Cardiac fibroblast (primary cell): Measurements from ENCODE around the gene SLC13A1.
A peak's percentile ranks its signal among the peaks of the same experiment; 100 is the strongest.
"Not testable (repeated sequence)": the region's sequence is repeated elsewhere in the genome, so short reads cannot be mapped to it uniquely, and the experiment has no call there.

Experiments
- DNase-seq, 2 donors: peaks; one replicate each; pipeline versions ENCODE4 v3.0.0 to v3.0.0-alpha.2; 2010; ENCODE audit warnings: low read depth in 2 of 2
- H3K4me3 ChIP-seq, 2 donors: replicated peaks in 1 of 2; 1 replicate in 1 of 2; 2 replicates in 1 of 2; pipeline ENCODE4 v1.5.1; 2011; ENCODE audit warnings: low read depth in 2 of 2, low read length in 2 of 2, mild to moderate bottlenecking in 2 of 2, moderate library complexity in 1 of 2
- CTCF ChIP-seq: IDR thresholded peaks from one replicate; pipeline ENCODE4 v1.5.1; 2011; ENCODE audit warnings: low read depth, mild to moderate bottlenecking, low read length, inconsistent platforms

The SLC13A1 gene

GRCh38 chr7:123230147-123230546, 30.4 kb upstream of the SLC13A1 start:
- H3K4me3 ChIP-seq = no peak overlapping the region
- TF ChIP-seq CTCF = no peak
- no peak for DNase-seq

GRCh38 chr7:123229426-123229825, 29.7 kb upstream of the SLC13A1 start:
- DNase-seq = no peak
- TF ChIP-seq CTCF = no peak
- no peak overlapping the region for H3K4me3 ChIP-seq

GRCh38 chr7:123227666-123228065, 27.9 kb upstream of the SLC13A1 start:
- not testable (repeated sequence) for H3K4me3 ChIP-seq, DNase-seq

- DNase-seq = peak; percentile 74 to 82
- no peak overlapping the region for H3K4me3 ChIP-seq
- no peak for TF ChIP-seq CTCF
Measured at GRCh38 chr7:123220396-123220795, 20.6 kb upstream of the SLC13A1 start.

GRCh38 chr7:123218866-123219265, 19.1 kb upstream of the SLC13A1 start:
- no peak overlapping the region for H3K4me3 ChIP-seq
- no peak for TF ChIP-seq CTCF
- no peak for DNase-seq

- no peak overlapping the region for H3K4me3 ChIP-seq
- no peak for DNase-seq
- no peak for TF ChIP-seq CTCF
Measured at GRCh38 chr7:123216825-123217224, 17.1 kb upstream of the SLC13A1 start.

- TF ChIP-seq CTCF = no peak
Measured at GRCh38 chr7:123215350-123215749, 15.6 kb upstream of the SLC13A1 start.

GRCh38 chr7:123211545-123211944, 11.8 kb upstream of the SLC13A1 start:
- TF ChIP-seq CTCF = no peak

More at GRCh38 chr7:123215350-123215749, 15.6 kb upstream of the SLC13A1 start:
- H3K4me3 ChIP-seq = no peak overlapping the region
- no peak for DNase-seq

More at GRCh38 chr7:123211545-123211944, 11.8 kb upstream of the SLC13A1 start:
- H3K4me3 ChIP-seq = no peak overlapping the region
- DNase-seq = no peak
